GM12874 (cell line): ENCODE measurements around the gene CELSR1.

Experiments used
- TF ChIP-seq, protein P1 (sequence below): IDR thresholded peaks from 2 replicates; pipeline ENCODE4 v1.5.1; 2011; ENCODE audit warnings: low read depth, mild to moderate bottlenecking, control low read depth, low read length, moderate library complexity; ENCODE audit not compliant: insufficient read depth

CELSR1 gene

DNA sequence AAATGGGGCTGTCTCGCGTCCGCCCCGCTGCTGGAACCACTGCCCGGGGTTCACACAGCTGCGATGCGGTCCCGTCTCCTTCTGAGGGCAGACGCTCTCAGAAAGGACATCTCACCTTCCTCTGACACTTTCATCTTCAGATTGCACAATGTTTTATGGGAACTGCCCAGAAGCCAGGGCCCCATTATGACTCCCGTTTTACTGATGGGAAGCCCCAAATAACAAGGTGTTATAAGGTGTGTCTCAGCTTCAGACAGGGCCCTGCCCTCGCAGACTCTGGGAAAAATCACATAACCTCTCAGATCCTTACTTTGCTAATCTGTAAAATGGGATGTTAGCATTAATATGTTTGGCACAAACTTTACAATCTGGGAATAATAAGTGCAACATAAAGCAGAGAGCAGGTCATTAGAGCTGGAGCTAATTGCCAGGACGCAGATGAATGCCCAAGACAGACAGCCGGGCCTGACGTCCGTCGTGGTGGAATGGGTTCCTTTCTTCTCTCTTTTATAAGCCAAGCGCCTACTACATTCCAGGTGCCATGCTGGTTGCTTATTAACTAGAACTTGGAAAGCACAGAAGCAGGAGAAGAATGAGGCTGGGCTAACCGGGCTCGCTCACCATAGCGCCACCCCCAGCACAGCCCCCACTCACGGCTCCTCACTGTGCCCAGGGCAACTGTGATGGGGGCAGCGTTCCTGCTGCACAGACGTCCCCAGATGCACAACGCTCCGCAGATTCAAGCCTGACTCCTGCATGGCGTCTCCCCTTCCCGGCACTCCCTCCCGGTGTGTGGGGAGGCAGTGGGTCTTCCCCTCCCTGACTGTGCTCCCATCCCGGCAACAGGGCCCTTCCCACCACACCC lies 158.1 kb downstream of the CELSR1 start:
- TF ChIP-seq, protein P1, sequence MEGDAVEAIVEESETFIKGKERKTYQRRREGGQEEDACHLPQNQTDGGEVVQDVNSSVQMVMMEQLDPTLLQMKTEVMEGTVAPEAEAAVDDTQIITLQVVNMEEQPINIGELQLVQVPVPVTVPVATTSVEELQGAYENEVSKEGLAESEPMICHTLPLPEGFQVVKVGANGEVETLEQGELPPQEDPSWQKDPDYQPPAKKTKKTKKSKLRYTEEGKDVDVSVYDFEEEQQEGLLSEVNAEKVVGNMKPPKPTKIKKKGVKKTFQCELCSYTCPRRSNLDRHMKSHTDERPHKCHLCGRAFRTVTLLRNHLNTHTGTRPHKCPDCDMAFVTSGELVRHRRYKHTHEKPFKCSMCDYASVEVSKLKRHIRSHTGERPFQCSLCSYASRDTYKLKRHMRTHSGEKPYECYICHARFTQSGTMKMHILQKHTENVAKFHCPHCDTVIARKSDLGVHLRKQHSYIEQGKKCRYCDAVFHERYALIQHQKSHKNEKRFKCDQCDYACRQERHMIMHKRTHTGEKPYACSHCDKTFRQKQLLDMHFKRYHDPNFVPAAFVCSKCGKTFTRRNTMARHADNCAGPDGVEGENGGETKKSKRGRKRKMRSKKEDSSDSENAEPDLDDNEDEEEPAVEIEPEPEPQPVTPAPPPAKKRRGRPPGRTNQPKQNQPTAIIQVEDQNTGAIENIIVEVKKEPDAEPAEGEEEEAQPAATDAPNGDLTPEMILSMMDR, result no peak

DNA sequence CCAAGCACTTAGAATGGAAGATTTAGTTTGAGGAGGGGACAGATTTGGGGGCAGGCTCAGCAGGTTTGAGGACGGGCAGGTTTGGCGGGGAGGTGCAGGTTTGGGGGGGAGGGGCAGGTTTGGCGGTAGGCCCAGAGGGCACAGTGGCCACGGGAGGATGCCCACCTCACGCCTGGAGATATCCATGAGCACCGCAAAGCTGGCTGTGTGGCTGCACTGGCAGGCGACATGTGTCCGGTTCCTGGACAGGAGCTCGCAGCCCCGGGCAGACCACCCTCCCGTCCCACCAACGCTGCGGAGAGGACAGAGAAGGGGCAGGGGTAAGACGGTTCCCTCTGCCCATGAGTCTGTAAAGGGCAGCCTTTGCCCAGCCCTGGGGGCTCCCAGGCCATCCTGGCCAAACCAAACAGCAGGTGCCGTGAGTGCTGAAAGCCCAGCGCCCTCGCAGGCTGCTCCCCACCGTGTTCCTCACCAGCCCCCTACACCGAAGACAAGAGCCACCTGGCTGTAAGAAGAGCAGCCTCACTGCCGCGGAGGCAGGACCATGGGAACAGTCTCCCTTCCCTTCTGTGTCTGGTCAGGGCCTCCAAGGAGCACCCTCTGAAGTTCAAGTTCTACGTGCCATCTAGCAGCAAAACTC lies 158.9 kb downstream of the CELSR1 start:
- TF ChIP-seq, protein P1, result no peak

DNA sequence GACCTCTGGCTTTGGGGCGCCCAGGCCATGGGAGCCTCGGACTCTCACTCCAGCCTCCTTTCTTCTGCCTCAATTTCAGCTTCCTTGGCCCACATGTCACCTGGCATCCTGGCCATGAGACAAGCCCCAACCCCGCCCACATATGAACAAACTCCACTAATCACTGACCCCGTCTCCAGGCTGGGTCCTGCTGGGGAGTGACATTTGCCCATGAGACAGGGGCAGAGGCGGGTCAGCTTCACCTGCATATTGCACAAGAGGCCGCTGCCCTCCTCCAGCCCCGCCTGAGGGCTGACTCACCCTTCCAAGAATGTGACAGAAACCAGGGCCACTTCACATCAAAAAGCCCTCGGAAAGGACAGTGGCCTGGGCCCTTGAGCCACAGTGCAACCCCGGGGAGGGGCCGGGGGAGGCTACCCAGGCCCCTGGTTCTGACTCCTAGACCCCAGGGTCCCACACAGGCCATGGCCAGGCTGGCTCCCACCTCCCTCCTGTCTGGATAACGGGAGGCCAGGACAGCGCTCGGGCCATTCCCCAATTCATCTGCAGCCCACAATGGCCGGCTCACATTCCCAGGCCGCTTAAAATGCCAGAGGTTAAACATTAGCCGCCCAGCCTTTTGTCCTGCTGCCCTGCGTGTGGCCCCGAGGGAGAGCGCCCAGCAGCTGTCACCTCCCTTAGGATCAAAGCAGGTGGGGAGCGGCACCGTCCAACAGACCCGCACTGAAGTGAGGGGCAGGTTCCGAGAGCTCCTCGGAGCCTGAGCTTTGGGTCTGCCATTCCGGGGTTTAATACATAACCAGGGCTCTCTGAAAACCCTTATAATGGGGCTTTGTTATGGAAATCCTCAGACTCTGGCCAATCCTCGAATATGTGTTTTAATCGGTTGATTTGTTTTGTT lies 159.6 kb downstream of the CELSR1 start:
- TF ChIP-seq, protein P1, result no peak

DNA sequence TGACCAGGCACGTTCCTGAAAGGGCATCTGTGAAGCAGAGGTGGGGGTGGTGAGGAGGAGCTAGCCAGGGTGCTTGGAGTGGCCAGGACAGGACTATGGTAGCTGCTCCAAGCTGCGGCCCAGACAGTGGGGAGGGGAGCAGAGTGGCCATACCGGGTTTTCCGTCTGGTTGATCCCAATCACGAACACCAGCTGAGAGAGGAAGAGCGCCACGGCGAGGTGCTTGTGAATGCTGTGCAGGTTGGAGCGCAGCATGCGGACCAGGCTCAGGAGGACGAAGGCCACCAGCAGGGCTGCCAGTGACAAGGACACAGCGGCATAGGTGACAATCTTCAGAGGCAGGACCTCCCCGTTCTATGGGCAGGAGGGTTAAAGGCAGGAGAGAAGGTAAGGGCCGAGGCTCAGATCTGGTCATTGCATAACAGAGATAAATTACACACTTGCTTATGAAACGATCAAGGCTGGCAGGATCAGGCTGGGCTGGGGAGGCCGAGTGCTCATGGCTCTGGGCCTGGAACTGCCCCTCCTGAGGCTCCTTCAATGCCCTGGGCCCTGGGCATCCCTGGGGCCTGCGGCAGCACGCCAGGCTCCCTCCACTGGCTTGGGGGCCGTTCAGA lies 160.4 kb downstream of the CELSR1 start:
- TF ChIP-seq, protein P1, result no peak

DNA sequence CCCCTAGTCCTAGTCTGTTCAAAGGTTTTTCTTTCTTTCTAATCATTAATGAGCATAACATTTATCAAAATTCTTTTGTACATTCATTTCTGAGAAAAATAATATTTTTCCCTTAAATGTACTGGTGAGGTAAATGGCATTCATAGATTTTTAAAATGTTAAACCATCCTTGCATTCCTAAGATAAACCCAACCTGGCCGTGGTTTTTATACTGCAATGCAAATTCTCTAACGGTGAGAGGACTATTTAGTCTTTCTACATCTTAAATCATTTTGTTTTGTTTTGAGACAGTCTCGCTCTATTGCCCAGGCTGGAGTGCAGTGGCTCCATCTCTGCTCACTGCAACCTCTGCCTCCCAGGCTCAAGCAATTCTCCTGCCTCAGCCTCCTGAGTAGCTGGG lies 161.3 kb downstream of the CELSR1 start:
- TF ChIP-seq, protein P1, result no peak

DNA sequence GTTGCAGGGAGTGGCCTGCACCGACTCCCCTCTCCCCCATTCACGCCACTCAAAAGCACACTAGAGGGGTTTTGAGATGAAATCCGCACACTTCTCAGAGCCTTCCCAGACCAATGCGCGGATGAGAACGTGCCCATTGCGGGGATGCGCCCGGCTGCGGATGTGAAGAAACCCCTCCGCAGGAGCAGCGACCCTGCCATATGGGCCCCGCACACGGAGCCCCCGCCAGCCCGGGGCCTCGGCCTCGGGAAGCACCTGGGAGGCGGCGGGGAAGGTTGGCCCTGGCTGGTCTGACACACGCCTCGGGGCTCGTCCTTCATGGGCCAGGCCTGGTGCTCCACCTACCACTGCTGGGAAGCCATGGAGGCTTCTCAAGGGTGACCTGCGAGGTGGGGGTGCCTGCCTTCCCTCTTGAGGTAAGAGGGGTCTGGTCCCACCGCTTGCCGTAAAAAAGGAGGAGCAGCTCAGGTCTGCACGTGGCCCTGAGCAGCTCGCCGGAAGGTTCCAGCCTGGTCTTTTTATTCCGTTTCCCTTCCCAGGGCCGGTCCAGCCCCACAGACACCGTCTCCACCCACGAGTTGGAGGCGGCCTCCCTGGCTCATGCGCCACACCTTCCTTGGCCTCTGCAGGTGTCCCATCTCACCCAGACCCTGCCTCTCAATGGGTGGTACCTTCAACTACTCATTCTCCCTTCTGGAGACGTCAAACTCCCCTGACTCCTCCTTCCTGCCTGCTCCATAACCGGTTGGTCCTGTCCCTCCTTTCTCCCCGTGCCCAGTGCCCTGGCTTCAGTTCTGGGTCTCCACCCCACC lies 162.6 kb downstream of the CELSR1 start:
- TF ChIP-seq, protein P1, result no peak
